Measurements from ENCODE around the gene CECR2.

- TF ChIP-seq, protein P1, sequence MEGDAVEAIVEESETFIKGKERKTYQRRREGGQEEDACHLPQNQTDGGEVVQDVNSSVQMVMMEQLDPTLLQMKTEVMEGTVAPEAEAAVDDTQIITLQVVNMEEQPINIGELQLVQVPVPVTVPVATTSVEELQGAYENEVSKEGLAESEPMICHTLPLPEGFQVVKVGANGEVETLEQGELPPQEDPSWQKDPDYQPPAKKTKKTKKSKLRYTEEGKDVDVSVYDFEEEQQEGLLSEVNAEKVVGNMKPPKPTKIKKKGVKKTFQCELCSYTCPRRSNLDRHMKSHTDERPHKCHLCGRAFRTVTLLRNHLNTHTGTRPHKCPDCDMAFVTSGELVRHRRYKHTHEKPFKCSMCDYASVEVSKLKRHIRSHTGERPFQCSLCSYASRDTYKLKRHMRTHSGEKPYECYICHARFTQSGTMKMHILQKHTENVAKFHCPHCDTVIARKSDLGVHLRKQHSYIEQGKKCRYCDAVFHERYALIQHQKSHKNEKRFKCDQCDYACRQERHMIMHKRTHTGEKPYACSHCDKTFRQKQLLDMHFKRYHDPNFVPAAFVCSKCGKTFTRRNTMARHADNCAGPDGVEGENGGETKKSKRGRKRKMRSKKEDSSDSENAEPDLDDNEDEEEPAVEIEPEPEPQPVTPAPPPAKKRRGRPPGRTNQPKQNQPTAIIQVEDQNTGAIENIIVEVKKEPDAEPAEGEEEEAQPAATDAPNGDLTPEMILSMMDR (IDR thresholded peaks at IDR 0.05; ENCODE audit: low read length) = no peak
- TF ChIP-seq EZH2 (optimal IDR thresholded peaks at IDR 0.05; ENCODE audit: low read depth, low read length) (no peak), EZH2phosphoT487 (IDR thresholded peaks at IDR 0.05; ENCODE audit: low read length) (no peak)
Measured at GRCh38 chr22:17337639-17338038, 31.6 kb upstream of the CECR2 start.
